Measurements from ENCODE around the gene TTC28. TPM values are rescaled to one million over a fixed set of nuclear protein-coding genes. Genes with fewer than 3 reads are reported as not detected.

TTC28 gene
- polyA plus RNA-seq, 1 donor from 2014 or later, result 14.8 TPM

DNA sequence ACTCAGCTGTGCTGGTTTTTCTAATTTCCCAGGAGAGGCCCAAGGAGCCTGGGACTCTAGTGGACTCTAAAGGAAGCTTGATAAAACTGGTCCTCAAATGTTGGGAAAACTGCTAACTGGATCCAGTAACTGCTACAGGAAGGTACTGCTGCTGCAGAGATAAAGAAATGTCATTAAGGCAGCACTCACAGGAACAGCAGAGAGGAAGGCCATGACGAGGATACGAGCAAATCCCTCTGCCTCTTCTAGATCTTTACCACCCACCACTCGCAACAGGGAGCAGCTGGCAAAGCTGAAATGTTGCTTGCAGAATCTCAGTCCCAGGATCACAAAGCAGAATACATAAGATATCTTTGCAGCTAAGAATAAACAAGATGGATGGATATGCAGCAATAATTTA, 23.5 kb downstream of the TTC28 start:
- Histone ChIP-seq H3K4me3 (ENCODE audit: low read length) (no peak overlapping the region), H3K27ac (ENCODE audit: low read length) (no peak overlapping the region), H3K36me3 (ENCODE audit: insufficient read depth, low read length) (no peaks in the 10 kb centered on the region), H2AFZ (ENCODE audit: low read depth, low read length) (no peak overlapping the region), H3K79me2 (replicated peaks; ENCODE audit: insufficient read depth, low read length) (peaks cover 7% of the 10 kb centered on the region), H3K9me2 (ENCODE audit: insufficient read depth, low read length) (no peaks in the 10 kb centered on the region), H3K4me2 (ENCODE audit: low read length) (no peak overlapping the region), H3F3A (ENCODE audit: insufficient read depth, low read length, poor library complexity, severe bottlenecking) (no peaks in the 10 kb centered on the region), H4K20me1 (ENCODE audit: insufficient read depth) (no peaks in the 10 kb centered on the region), H3K27me3 (ENCODE audit: insufficient read depth, low read depth, low read length) (no peaks in the 10 kb centered on the region), H3K9ac (ENCODE audit: low read length) (no peak overlapping the region), H3K9me3 (ENCODE audit: low read length) (no peaks in the 10 kb centered on the region)
- TF ChIP-seq EP300 (conservative IDR thresholded peaks at IDR 0.05; ENCODE audit: poor library complexity, severe bottlenecking), result no peak
- TF ChIP-seq, protein P1, sequence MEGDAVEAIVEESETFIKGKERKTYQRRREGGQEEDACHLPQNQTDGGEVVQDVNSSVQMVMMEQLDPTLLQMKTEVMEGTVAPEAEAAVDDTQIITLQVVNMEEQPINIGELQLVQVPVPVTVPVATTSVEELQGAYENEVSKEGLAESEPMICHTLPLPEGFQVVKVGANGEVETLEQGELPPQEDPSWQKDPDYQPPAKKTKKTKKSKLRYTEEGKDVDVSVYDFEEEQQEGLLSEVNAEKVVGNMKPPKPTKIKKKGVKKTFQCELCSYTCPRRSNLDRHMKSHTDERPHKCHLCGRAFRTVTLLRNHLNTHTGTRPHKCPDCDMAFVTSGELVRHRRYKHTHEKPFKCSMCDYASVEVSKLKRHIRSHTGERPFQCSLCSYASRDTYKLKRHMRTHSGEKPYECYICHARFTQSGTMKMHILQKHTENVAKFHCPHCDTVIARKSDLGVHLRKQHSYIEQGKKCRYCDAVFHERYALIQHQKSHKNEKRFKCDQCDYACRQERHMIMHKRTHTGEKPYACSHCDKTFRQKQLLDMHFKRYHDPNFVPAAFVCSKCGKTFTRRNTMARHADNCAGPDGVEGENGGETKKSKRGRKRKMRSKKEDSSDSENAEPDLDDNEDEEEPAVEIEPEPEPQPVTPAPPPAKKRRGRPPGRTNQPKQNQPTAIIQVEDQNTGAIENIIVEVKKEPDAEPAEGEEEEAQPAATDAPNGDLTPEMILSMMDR (IDR thresholded peaks at IDR 0.05; ENCODE audit: poor library complexity, severe bottlenecking), result no peak
- TF ChIP-seq EZH2 (IDR thresholded peaks at IDR 0.05; ENCODE audit: borderline replicate concordance, insufficient read depth, low read length, poor library complexity, severe bottlenecking), result no peak
- no peak for TF ChIP-seq TAF1 (IDR thresholded peaks at IDR 0.05; ENCODE audit: low read depth)
- no peak for TF ChIP-seq SMC3 (conservative IDR thresholded peaks at IDR 0.05; ENCODE audit: poor library complexity)
- no peak for TF ChIP-seq POLR2AphosphoS5 (IDR thresholded peaks at IDR 0.05)
- TF ChIP-seq, protein P2, sequence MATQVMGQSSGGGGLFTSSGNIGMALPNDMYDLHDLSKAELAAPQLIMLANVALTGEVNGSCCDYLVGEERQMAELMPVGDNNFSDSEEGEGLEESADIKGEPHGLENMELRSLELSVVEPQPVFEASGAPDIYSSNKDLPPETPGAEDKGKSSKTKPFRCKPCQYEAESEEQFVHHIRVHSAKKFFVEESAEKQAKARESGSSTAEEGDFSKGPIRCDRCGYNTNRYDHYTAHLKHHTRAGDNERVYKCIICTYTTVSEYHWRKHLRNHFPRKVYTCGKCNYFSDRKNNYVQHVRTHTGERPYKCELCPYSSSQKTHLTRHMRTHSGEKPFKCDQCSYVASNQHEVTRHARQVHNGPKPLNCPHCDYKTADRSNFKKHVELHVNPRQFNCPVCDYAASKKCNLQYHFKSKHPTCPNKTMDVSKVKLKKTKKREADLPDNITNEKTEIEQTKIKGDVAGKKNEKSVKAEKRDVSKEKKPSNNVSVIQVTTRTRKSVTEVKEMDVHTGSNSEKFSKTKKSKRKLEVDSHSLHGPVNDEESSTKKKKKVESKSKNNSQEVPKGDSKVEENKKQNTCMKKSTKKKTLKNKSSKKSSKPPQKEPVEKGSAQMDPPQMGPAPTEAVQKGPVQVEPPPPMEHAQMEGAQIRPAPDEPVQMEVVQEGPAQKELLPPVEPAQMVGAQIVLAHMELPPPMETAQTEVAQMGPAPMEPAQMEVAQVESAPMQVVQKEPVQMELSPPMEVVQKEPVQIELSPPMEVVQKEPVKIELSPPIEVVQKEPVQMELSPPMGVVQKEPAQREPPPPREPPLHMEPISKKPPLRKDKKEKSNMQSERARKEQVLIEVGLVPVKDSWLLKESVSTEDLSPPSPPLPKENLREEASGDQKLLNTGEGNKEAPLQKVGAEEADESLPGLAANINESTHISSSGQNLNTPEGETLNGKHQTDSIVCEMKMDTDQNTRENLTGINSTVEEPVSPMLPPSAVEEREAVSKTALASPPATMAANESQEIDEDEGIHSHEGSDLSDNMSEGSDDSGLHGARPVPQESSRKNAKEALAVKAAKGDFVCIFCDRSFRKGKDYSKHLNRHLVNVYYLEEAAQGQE (IDR thresholded peaks at IDR 0.05; ENCODE audit: borderline replicate concordance), result no peak
- no peak for TF ChIP-seq RAD21 (conservative IDR thresholded peaks at IDR 0.05)
- no peak for TF ChIP-seq MXI1 (conservative IDR thresholded peaks at IDR 0.05; ENCODE audit: poor library complexity, severe bottlenecking)

DNA sequence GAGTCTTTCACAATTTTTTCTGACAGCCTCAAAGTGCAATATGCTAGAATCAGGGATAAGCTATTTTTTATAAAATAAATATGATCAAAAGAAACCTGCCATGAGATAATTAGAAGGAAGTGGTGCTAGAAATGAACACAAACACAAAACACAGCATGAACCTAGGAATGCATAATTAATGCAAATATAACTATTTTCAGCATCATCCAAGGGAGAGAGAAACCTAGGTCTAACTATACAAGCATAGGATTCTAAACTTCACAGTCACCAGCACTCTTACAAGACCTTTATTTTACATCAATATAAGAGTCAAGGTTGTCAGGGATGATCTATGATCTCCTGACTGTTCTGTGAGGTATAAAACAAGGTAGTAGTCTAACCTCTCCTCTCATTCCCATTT, 29.2 kb downstream of the TTC28 start:
- Histone ChIP-seq H3K9me3 (ENCODE audit: low read length) (no peaks in the 10 kb centered on the region), H3K27me3 (ENCODE audit: insufficient read depth, low read depth, low read length) (no peaks in the 10 kb centered on the region), H3F3A (ENCODE audit: insufficient read depth, low read length, poor library complexity, severe bottlenecking) (no peaks in the 10 kb centered on the region), H4K20me1 (ENCODE audit: insufficient read depth) (no peaks in the 10 kb centered on the region), H3K79me2 (replicated peaks; ENCODE audit: insufficient read depth, low read length) (no peaks in the 10 kb centered on the region), H3K9me2 (ENCODE audit: insufficient read depth, low read length) (no peaks in the 10 kb centered on the region), H3K9ac (ENCODE audit: low read length) (no peak overlapping the region), H3K36me3 (ENCODE audit: insufficient read depth, low read length) (no peaks in the 10 kb centered on the region), H3K27ac (ENCODE audit: low read length) (no peak overlapping the region), H2AFZ (ENCODE audit: low read depth, low read length) (no peak overlapping the region), H3K4me3 (ENCODE audit: low read length) (no peak overlapping the region), H3K4me2 (ENCODE audit: low read length) (no peak overlapping the region)
- TF ChIP-seq RAD21 (conservative IDR thresholded peaks at IDR 0.05) (no peak), POLR2AphosphoS5 (IDR thresholded peaks at IDR 0.05) (no peak), EP300 (conservative IDR thresholded peaks at IDR 0.05; ENCODE audit: poor library complexity, severe bottlenecking) (no peak), EZH2 (IDR thresholded peaks at IDR 0.05; ENCODE audit: borderline replicate concordance, insufficient read depth, low read length, poor library complexity, severe bottlenecking) (no peak)
- TF ChIP-seq, protein P2 (IDR thresholded peaks at IDR 0.05; ENCODE audit: borderline replicate concordance), result no peak
- TF ChIP-seq, protein P1 (IDR thresholded peaks at IDR 0.05; ENCODE audit: poor library complexity, severe bottlenecking), result no peak

Data from neural cell (in vitro differentiated cells).